DOHH2 (cell line): Measurements from ENCODE around the gene DNAH7.

ENCODE experiments used
- CTCF ChIP-seq: fragments of 200-600 bp; sonication (generic); IDR thresholded peaks from one replicate; pipeline ENCODE4 v1.5.1; 2014; ENCODE audit warnings: antibody characterized with exemption, mild to moderate bottlenecking, low read depth, low read length; ENCODE audit not compliant: poor library complexity, severe bottlenecking
- EZH2phosphoT487 ChIP-seq: fragments of 200-600 bp; sonication (generic); IDR thresholded peaks from 2 replicates; pipeline ENCODE4 v1.6.1; 2017; ENCODE audit warnings: borderline replicate concordance, mild to moderate bottlenecking, antibody characterized with exemption, low read length, moderate library complexity, mixed read lengths

- TF ChIP-seq CTCF (no peak), EZH2phosphoT487 (no peak)
Measured at GRCh38 chr2:196117214-196117705, 48.6 kb upstream of the DNAH7 start.
